Left lobe of liver (tissue), 2 donors: ENCODE results near the gene TEDC1. TPM values are rescaled to one million over a fixed set of nuclear protein-coding genes. Genes with fewer than 3 reads are reported as not detected.
A peak's percentile ranks its signal among the peaks of the same experiment; 100 is the strongest.

Experiments used
- ATAC-seq: fragments of 200-7000 bp; cut with Tn5 transposase; one replicate; pipeline ENCODE4 v1.9.1; 2020; ENCODE audit warnings: mild to moderate bottlenecking, moderate library complexity
- DNase-seq: peaks from one replicate; pipeline ENCODE4 v3.0.0-alpha.2; 2020; ENCODE audit warnings: low spot score
- total RNA-seq: library from RNA; stranded (reverse); gene quantifications from one replicate; pipeline ENCODE4 v1.2.1, GENCODE V29; 2021
- donor health status: DM: no; HTN: no; CAD: no; lungs with moderate emphysema.
- donor health status: DM: no; HTN: yes; CAD: no.

The TEDC1 gene
- total RNA-seq, 1 donor from 2014 or later, result 10.6 TPM

GRCh38 chr14:105456736-105457617, 34.1 kb upstream of the TEDC1 start:
- ATAC-seq, result peak; percentile 45
- DNase-seq, result no peak

- DNase-seq (no peak), ATAC-seq (no peak)
Measured at GRCh38 chr14:105458010-105458409, 33.0 kb upstream of the TEDC1 start.

GRCh38 chr14:105458571-105458970, 32.5 kb upstream of the TEDC1 start:
- no peak for DNase-seq
- ATAC-seq, result no peak

- no peak for ATAC-seq
Measured at GRCh38 chr14:105460116-105460515, 30.9 kb upstream of the TEDC1 start.

GRCh38 chr14:105460616-105461015, 30.4 kb upstream of the TEDC1 start:
- DNase-seq (no peak), ATAC-seq (no peak)

More at GRCh38 chr14:105460116-105460515, 30.9 kb upstream of the TEDC1 start:
- no peak for DNase-seq

GRCh38 chr14:105461903-105462302, 29.1 kb upstream of the TEDC1 start:
- DNase-seq, result no peak
- no peak for ATAC-seq

- ATAC-seq, result no peak
- DNase-seq, result no peak
Measured at GRCh38 chr14:105464501-105464900, 26.5 kb upstream of the TEDC1 start.

- no peak for ATAC-seq
- DNase-seq, result no peak
Measured at GRCh38 chr14:105465209-105466031, 25.6 kb upstream of the TEDC1 start.

GRCh38 chr14:105466531-105467248, 24.4 kb upstream of the TEDC1 start:
- DNase-seq, result no peak
- ATAC-seq, result no peak

GRCh38 chr14:105467249-105467941, 23.7 kb upstream of the TEDC1 start:
- no peak for ATAC-seq

GRCh38 chr14:105467942-105468471, 23.0 kb upstream of the TEDC1 start:
- DNase-seq, result no peak

More at GRCh38 chr14:105467249-105467941, 23.7 kb upstream of the TEDC1 start:
- no peak for DNase-seq

GRCh38 chr14:105468621-105469241, 22.3 kb upstream of the TEDC1 start:
- peak; percentile 87 for DNase-seq
- ATAC-seq, result peak; percentile 79

More at GRCh38 chr14:105467942-105468471, 23.0 kb upstream of the TEDC1 start:
- ATAC-seq, result peak; percentile 0

- ATAC-seq (no peak), DNase-seq (no peak)
Measured at GRCh38 chr14:105469456-105470349, 21.3 kb upstream of the TEDC1 start.

GRCh38 chr14:105470350-105471296, 20.4 kb upstream of the TEDC1 start:
- no peak for DNase-seq
- no peak for ATAC-seq

- DNase-seq (no peak), ATAC-seq (no peak)
Measured at GRCh38 chr14:105471297-105471821, 19.7 kb upstream of the TEDC1 start.

GRCh38 chr14:105471823-105472485, 19.1 kb upstream of the TEDC1 start:
- ATAC-seq (no peak), DNase-seq (no peak)
